ENCODE data around the gene LCTL. TPM values are rescaled to one million over a fixed set of nuclear protein-coding genes. Genes with fewer than 3 reads are reported as not detected.

The LCTL gene
- total and polyA plus RNA-seq, 10 of the 15 experiments (the other 5 are each of a cell fraction or from before 2014, with no cell fraction given): 0.07 to 0.76 (median 0.40) TPM; not detected in 5

GRCh38 chr15:66567897-66568296 is 2.1 kb upstream of the LCTL start:
- BruUV-seq (replicated peaks): no TSS peak
- in situ Hi-C loops (cut with MboI) (no loop called here), intact Hi-C loops (cut with micrococcal nuclease; ENCODE audit: unreplicated experiment) (loop anchor here (2.0 kb wide), 1 partner anchor 65 kb away; no protein-coding TSS in a partner anchor)
- TF ChIP-seq PRDM15 (CRISPR knock-in tag; IDR thresholded peaks at IDR 0.05) (no peak), CHD2 (IDR thresholded peaks at IDR 0.05; ENCODE audit: borderline replicate concordance, low read depth, low read length) (no peak), CBX5 (IDR thresholded peaks at IDR 0.05; ENCODE audit: low read depth) (no peak), CTCF (IDR thresholded peaks at IDR 0.05 in 2 of 3, conservative IDR thresholded peaks at IDR 0.05 in 1 of 3; ENCODE audit: control insufficient read depth in 2 of 3, extremely low read depth in 1 of 3, insufficient read depth in 1 of 3, low read depth in 3 of 3, low read length in 3 of 3) (no peak), RCOR1 (conservative IDR thresholded peaks at IDR 0.05; ENCODE audit: low read depth, low read length) (no peak), ATF2 (IDR thresholded peaks at IDR 0.05; ENCODE audit: low read length) (no peak), ZNF622 (IDR thresholded peaks at IDR 0.05) (no peak), NFIC (IDR thresholded peaks at IDR 0.05; ENCODE audit: low read depth, low read length) (no peak), GABPA (IDR thresholded peaks at IDR 0.05; ENCODE audit: low read depth) (no peak), STAT1 (conservative IDR thresholded peaks at IDR 0.05) (no peak)
- RAD21 ChIA-PET (ENCODE audit: unreplicated experiment): no interaction called here
- no peak overlapping the region for H3K4me3 ChIP-seq
- WGBS (ENCODE audit: insufficient coverage, insufficient replicate concordance, low lambda C conversion rate, missing lambda C conversion rate): 72% methylated on average over 7 of the region's 7 CpGs
- CTCF ChIA-PET: interaction anchor here (0.6 to 0.8 kb wide), 2 partner anchors 38 to 526 kb away, joined by 3 read pairs; no protein-coding TSS in a partner anchor
- H3K4me1 ChIP-seq (ENCODE audit: control insufficient read depth, insufficient read depth, low read length): no peaks in the 10 kb centered on the region
- H2AFZ ChIP-seq (ENCODE audit: control insufficient read depth, low read depth, low read length): no peak overlapping the region
- POLR2A ChIA-PET: no interaction called here
- H3K27ac ChIP-seq (ENCODE audit: control insufficient read depth, insufficient read depth): no peak overlapping the region
- H3K36me3 ChIP-seq (ENCODE audit: control insufficient read depth in 2 of 2, insufficient read depth in 2 of 2, low read length in 1 of 2): no peaks in the 10 kb centered on the region
- FAIRE-seq (no peak), DNase-seq (ENCODE audit: low read depth, low spot score) (no peak), ATAC-seq (no peak)
- H3K9me3 ChIP-seq (replicated peaks; ENCODE audit: control insufficient read depth, insufficient read depth, low read length): no peaks in the 10 kb centered on the region
- H3K9ac ChIP-seq (ENCODE audit: control insufficient read depth, insufficient read depth, low read length): no peak overlapping the region
- SMC1A ChIA-PET (ENCODE audit: uncharacterized antibody, unreplicated experiment): no interaction called here
- H3K79me2 ChIP-seq (ENCODE audit: control insufficient read depth, insufficient read depth, low read length): no peaks in the 10 kb centered on the region
- no peak overlapping the region for H3K4me2 ChIP-seq (ENCODE audit: control insufficient read depth, insufficient read depth)
- H3K27me3 ChIP-seq (replicated peaks in 1 of 2; ENCODE audit: control insufficient read depth in 2 of 2, insufficient read depth in 2 of 2, low read length in 1 of 2): no peaks in the 10 kb centered on the region
- no peaks in the 10 kb centered on the region for H4K20me1 ChIP-seq (ENCODE audit: control insufficient read depth, insufficient read depth)

Data from GM12878 (cell line).